Prostate gland (tissue), 2 donors: Measurements from ENCODE around the gene CLN3. TPM values are rescaled to one million over a fixed set of nuclear protein-coding genes. Genes with fewer than 3 reads are reported as not detected.

Experiments
- DNase-seq: peaks from one replicate; pipeline ENCODE4 v3.0.0-alpha.2; 2019; ENCODE audit warnings: low spot score
- H3K27ac ChIP-seq, 2 donors: fragments of 200-600 bp; sonication (generic); 2 replicates each; pipeline ENCODE4 v1.5.1; 2017 to 2019
- H3K27me3 ChIP-seq: fragments of 200-600 bp; sonication (generic); replicated peaks from 2 replicates; pipeline ENCODE4 v1.5.1; 2019; ENCODE audit not compliant: insufficient read depth
- H3K36me3 ChIP-seq, 2 donors: fragments of 200-600 bp; sonication (generic); 1 replicate in 1 of 2; 2 replicates in 1 of 2; pipeline versions ENCODE4 v1.5.1 to v1.8.1; 2017 to 2019
- H3K4me1 ChIP-seq: fragments of 200-600 bp; sonication (generic); replicated peaks from 2 replicates; pipeline ENCODE4 v1.5.1; 2019
- H3K4me3 ChIP-seq, 2 donors: fragments of 200-600 bp; sonication (generic); 2 replicates each; pipeline ENCODE4 v1.5.1; 2017 to 2019
- H3K9me3 ChIP-seq: fragments of 200-600 bp; sonication (generic); 2 replicates; pipeline ENCODE4 v1.5.1; 2017
- POLR2A ChIP-seq: fragments of 450-650 bp; IDR thresholded peaks from one replicate; pipeline ENCODE4 v1.6.1; 2016; ENCODE audit warnings: antibody characterized with exemption, mild to moderate bottlenecking
- POLR2AphosphoS5 ChIP-seq: sonication (generic); formaldehyde crosslinking; IDR thresholded peaks from one replicate; pipeline ENCODE4 v1.6.1; 2017; ENCODE audit warnings: antibody characterized with exemption
- WGBS: methylation state at CpG from one replicate; pipeline ENCODE4 v1.1.5; 2018; 5-methylcytosine and 5-hydroxymethylcytosine counted together
- intact Hi-C: fragments of 100-400 bp; cut with DNase I; formaldehyde crosslinking; loops from one replicate; pipeline ENCODE4 v1.14.2; 2022
- total RNA-seq, 2 donors: library from RNA; depleted of rRNA; stranded (reverse); fragments of >200 nt; gene quantifications; one replicate each; pipeline ENCODE4 v1.1.0, GENCODE V29; 2016
- TF ChIP-seq, protein P1 (sequence below), 4 experiments: fragments of 200-600 bp in 2 of 4; fragments of 450-650 bp in 2 of 4; sonication (generic) in 2 of 4; IDR thresholded peaks; 1 replicate in 3 of 4; 2 replicates in 1 of 4; pipeline ENCODE4 v1.5.1; 2016 to 2019; ENCODE audit warnings: antibody characterized with exemption in 4 of 4, mild to moderate bottlenecking in 2 of 4, moderate library complexity in 2 of 4

CLN3 gene
- total RNA-seq, 2 donors from 2014 or later = 30.6 to 47.3 TPM

DNA sequence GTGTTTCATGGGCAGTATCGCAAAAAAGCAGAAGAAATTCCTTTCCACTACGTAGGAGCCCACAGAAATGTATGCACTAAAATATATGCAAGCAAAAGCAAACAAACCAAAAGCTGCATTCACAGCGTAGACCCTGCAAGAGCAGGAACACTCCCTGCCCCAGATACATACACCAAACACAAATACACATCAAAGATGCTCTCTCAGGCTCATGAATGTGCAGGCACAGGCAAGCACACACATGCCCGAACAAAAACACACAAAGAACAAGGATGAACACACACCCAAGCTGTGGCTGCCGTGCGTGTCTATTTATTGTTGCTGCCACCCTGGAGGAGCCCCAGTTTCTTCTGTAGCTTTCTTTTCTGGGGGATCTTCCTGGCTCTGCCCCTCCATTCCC lies 45.2 kb upstream of the CLN3 start:
- no peaks in the 10 kb centered on the region for H3K36me3 ChIP-seq
- peak overlapping the region; percentile 36 to 49 for H3K4me3 ChIP-seq
- H3K27ac ChIP-seq = peak overlapping the region; percentile 94 to 95
- H3K9me3 ChIP-seq = no peaks in the 10 kb centered on the region
- no peaks in the 10 kb centered on the region for H3K27me3 ChIP-seq
- no peaks in the 10 kb centered on the region for H3K4me1 ChIP-seq
- intact Hi-C loops = loop anchor here (5.0 kb wide), 1 partner anchor 45 kb away; the partner anchor contains the start of genes APOBR and CLN3
- no peak for TF ChIP-seq POLR2A
- TF ChIP-seq, protein P1, sequence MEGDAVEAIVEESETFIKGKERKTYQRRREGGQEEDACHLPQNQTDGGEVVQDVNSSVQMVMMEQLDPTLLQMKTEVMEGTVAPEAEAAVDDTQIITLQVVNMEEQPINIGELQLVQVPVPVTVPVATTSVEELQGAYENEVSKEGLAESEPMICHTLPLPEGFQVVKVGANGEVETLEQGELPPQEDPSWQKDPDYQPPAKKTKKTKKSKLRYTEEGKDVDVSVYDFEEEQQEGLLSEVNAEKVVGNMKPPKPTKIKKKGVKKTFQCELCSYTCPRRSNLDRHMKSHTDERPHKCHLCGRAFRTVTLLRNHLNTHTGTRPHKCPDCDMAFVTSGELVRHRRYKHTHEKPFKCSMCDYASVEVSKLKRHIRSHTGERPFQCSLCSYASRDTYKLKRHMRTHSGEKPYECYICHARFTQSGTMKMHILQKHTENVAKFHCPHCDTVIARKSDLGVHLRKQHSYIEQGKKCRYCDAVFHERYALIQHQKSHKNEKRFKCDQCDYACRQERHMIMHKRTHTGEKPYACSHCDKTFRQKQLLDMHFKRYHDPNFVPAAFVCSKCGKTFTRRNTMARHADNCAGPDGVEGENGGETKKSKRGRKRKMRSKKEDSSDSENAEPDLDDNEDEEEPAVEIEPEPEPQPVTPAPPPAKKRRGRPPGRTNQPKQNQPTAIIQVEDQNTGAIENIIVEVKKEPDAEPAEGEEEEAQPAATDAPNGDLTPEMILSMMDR (IDR thresholded peaks at IDR 0.05) = no peak
- peak; percentile 56 for TF ChIP-seq POLR2AphosphoS5
- 40% methylated on average over 6 of the region's 6 CpGs for WGBS
- DNase-seq = peak; percentile 76

DNA sequence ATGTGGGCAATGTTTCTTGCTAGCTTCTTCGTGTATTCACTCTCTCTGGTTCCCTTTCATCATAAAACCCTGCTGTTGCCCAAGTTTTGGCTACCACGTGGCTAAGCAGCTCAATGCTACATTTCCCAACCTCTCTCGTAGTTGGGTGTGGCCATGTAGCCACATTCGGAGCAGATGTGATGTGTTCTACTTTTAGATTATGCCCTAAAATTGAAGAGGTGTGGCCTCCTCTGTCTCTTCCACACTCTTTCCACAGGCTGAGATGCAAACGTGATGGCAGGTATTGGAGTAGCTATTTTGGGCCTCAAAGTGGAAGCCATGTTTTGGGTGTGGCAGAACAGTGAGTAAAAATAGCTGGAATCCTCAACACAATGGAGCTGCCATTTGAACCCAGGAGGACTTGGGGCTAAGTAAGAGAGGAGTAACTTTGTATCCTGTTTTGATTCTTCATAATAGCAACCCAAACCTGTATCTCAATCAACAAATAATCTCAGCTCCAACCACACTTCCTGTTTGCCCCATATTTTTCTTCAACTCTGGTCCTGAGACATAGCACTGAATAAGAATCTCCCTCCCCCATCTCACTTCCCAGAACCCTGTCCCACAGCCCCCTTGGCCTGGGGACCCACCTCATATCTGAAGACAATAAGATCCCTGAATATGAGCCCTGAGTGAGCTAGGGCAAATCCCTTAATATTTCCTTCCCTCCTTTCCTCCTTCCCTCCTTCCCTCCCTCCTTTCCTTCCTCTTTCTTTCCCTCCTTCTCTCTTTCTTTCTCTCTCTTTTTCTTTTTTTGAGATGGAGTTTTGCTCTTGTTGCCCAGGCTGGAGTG lies 42.9 kb upstream of the CLN3 start:
- intact Hi-C loops = loop anchor here (5.0 kb wide), 1 partner anchor 42 kb away; the partner anchor contains the start of genes APOBR and CLN3
- WGBS = 77% methylated on average over 5 of the region's 5 CpGs
- H3K4me3 ChIP-seq = no peak overlapping the region
- TF ChIP-seq POLR2AphosphoS5 (no peak), POLR2A (no peak)
- TF ChIP-seq, protein P1 (IDR thresholded peaks at IDR 0.05) = no peak
- H3K27me3 ChIP-seq = no peaks in the 10 kb centered on the region
- H3K36me3 ChIP-seq = no peaks in the 10 kb centered on the region
- no peak overlapping the region for H3K27ac ChIP-seq
- H3K9me3 ChIP-seq = no peaks in the 10 kb centered on the region
- no peaks in the 10 kb centered on the region for H3K4me1 ChIP-seq
- DNase-seq = no peak

DNA sequence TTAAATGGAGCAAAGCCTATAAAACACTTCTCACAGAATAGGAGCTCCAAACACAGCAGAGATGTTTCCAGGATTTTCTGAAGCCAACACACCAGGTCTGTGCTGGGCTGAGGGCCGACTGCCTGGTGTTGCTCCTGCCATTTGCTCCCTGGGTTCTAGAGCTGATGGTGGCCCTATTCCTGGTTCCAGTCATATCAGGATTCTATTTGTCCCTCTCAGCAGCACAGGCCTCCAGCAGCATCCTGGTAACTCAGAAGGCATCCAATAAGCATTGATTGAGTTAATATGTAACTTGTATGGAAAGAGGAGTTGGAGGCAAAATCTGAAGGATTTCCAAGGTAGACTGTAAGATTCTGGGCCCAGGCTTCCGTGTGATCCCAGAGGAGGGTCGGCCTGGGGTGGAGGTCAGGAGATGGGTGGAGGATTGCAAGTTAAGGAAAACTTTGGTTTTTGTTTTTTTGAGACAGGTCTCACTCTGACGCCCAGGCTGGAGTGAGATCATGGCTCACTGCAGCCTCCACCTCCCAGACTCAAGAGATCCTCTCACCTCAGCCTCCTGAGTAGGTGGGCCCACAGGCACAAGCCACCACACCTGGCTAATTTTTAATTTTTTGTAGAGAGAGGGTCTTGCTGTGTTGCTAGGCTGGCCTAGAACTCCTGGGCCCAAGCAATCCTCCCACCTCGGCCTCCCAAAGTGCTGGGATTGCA lies 41.2 kb upstream of the CLN3 start:
- Histone ChIP-seq H3K27me3 (no peaks in the 10 kb centered on the region), H3K9me3 (no peaks in the 10 kb centered on the region), H3K4me3 (no peak overlapping the region), H3K36me3 (no peaks in the 10 kb centered on the region), H3K4me1 (no peaks in the 10 kb centered on the region), H3K27ac (peak overlapping the region in 1 of 2 donors; percentile 14)
- TF ChIP-seq POLR2A = no peak
- TF ChIP-seq, protein P1 (IDR thresholded peaks at IDR 0.05) = no peak
- no peak for TF ChIP-seq POLR2AphosphoS5
- no peak for DNase-seq
- 81% methylated on average over 5 of the region's 5 CpGs for WGBS
- intact Hi-C loops = no loop called here

DNA sequence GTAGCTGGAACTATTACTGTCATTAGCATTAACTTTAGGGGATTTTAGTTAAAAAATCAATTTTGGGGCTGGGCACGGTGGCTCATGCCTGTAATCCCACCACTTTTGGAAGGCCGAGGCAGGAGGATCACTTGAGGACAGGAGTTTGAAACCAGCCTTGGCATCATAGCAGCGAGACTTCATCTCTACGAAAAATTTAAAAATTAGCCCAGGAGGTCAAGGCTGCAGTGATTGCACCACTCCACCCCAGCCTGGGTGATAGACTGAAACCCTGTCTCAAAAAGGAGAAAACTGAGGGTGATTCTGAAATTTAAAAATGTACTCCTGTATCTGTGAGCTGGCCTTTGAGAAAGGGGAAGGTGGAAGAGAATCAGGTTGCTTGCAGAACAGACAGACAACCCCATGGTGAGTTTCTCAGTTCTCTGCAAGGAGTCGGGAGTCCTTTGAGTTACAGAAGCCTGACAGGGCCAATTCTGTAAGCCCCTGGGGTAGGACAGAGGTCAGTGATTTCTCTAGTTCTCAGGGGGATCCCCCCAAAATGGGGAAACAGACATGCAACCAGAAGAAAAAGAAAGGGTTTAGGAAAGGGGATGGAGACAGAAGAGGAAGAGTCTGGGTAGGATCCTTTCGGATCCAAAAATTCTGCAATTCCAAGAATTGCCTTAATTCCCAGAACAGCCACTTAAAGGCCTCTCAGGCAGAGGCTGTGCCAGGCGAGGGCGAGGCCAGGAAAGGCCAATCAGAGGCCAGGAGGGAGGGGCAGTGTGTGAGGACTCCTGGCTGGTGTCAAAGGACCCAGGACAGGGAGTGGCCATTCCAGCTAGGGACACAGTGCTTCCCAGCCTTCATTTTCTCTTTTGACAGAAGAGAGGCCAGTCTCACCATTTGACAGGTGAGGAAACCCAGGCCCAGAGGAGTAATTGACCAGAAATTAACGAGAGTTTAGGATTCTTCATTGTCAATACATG lies 40.2 kb upstream of the CLN3 start:
- intact Hi-C loops = no loop called here
- Histone ChIP-seq H3K9me3 (no peaks in the 10 kb centered on the region), H3K27me3 (no peaks in the 10 kb centered on the region), H3K36me3 (no peaks in the 10 kb centered on the region), H3K4me1 (no peaks in the 10 kb centered on the region), H3K27ac (peak overlapping the region in 1 of 2 donors; percentile 14), H3K4me3 (no peak overlapping the region)
- 75% methylated on average over 9 of the region's 9 CpGs for WGBS
- TF ChIP-seq, protein P1 (IDR thresholded peaks at IDR 0.05) = no peak
- TF ChIP-seq POLR2AphosphoS5 = peak; percentile 16
- DNase-seq = no peak
